ENCODE data around the gene ZNF8.

GRCh38 chr19:58328999-58329398 is 50.2 kb downstream of the ZNF8 start:
- TF ChIP-seq CTCF (conservative IDR thresholded peaks at IDR 0.05) (no peak), ZFX (IDR thresholded peaks at IDR 0.05) (no peak)

Data from C4-2B (cell line).